CD4-positive, alpha-beta T cell treated with Interferon alpha-2 for 1 hour (primary cell): ENCODE data around the gene CLASP1.
"Not testable (repeated sequence)": the region's sequence is repeated elsewhere in the genome, so short reads cannot be mapped to it uniquely, and the experiment has no call there.

Experiments used
- DNase-seq, 2 donors: peaks; one replicate each; pipeline ENCODE4 v3.0.0-alpha.2; 2020 to 2022

Gene CLASP1

DNA sequence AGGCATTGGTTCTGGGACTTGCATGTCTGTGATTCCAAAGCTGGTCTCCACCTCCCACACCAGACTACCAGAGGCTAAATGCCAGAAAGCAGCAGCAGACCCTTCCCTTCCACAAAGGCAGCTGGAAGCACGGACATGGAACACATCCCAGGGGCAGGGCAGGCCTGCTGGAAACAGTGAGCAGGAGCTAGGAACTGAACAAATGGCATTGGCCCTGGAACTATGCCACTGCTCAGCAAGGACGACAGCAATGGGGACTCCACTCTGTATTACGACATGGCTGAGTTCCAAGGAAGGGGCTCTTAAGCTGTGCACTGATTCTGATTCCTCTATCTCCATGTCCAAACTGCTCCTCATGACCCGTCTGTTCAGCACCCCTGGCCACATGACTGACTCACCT lies 286.5 kb downstream of the CLASP1 start:
- no peak for DNase-seq

DNA sequence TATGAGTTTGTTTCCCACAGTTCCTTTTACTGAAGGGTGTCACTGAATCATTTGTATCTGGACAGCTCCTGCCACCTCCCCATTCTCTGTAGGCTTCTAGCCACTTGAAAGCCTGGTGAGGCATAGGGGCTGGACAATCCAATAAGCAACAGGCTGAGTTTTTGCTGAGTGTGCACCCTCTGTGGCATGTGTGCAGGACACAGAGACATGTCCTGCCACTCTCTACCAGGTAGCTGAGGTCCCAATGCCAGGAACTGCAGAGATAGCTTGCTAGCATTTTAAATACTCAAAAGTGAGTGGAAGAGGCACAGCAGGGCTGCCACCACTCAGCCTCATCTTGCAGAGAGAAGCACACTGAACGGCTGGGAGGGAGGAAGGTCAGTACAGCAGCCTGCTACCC lies 287.0 kb downstream of the CLASP1 start:
- DNase-seq, result no peak

DNA sequence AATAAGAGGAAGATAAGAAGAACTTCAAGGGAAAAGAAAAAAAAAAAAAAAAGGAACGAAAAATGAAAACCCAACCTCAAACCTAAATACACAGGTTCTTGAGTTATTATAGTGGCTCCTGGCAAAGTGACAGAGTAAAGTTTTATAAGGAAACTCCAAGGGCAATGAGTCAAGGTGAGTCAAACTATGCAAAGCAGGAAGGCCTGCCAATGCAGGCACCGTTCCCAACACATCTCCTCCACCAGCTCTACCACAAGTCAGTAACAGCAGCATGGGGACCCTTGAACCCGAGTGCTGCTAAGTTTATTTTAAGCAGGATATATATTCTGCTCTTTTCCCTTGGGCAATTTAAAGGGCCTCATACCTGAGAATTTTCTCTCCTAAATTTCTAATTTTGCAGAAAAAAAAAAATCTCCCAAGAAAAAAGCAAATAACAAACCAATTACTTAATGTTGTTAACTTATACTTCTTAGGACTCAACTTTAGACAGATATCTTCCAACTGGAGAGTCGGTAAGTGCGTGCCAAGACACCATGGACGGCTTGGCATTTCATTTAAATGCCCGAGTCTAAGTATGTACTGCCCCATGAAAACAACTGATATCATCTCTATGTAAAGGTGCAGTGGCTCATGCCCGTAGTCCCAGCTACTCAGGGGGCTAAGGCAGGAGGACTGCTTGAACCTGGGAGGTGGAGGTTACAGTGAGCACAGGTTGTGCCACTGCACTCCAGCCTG lies 288.5 kb downstream of the CLASP1 start:
- DNase-seq, result no peak

DNA sequence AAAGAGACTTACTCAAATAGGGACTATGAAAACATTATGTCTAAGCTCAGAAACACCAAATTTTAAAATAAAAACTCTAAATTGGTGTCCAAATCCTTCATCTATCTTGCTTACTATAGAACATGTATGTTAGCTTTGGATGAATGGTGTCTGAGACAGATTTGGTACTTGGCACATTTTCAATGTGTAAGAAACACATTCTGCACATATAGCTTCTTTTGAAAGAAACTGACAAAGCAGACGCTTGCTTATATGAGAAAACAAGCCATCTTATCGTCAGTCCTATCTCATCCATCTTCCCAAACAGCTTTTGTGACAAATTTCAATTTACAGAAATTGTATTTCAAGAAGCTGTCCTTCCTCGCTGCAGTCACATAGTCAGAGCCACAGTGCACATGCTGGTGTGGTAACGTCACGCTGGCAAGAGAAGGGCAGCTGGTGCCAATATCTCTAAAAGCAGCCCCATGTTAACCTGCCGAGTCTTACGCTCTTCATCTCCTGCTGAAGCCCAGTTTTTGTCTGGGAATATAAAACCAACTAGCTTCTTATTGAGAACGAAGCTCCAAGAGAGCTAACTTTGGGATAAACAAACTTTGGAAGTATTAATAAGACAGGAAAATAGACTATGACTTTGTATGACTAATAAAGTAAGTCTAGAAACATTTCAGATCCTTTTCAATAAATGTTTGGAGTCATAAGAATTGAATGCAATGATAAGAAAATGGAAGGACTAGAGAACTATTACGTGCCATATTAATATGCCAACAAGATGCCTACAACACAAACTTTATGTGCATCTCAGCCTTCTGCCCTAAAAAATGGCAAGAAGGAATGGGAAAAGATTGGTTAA lies 289.3 kb downstream of the CLASP1 start:
- no peak for DNase-seq

DNA sequence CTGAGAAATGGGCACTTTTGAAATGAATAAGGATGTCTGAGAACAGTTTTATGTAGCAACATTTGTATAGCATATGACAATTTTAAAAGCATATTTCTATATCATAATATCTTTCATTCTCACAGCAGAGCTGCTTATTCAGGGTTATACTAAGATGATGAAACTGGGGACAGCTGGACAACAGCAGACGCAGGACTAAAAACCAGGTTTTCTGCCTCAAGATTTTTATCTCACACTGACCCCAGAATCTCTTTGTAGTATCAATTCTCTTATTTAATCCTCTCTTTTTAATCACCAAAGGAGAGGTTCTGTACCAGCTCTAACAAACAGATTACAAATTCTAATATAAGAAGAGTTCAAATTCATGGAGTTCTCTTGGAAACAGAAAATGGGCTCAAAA lies 290.1 kb downstream of the CLASP1 start:
- DNase-seq, result no peak

DNA sequence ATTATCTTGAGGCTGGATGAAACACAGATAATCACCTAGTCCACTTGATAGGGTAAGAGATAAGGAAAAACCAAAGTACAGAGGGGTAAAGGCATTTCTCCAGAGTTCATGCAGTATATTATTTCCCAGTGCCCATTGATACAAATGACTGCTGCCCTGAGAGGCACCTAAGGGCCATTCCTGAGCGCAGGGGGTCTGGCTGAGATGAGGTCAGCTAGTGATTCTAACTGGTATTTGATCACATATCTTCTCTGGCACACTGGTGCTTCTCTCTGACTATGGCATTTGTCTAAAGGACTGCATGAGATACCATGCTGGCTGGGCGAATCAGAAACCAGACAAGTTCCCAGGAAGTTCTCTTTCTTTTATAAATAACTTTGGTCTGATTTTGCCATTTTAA lies 291.0 kb downstream of the CLASP1 start:
- no peak for DNase-seq

DNA sequence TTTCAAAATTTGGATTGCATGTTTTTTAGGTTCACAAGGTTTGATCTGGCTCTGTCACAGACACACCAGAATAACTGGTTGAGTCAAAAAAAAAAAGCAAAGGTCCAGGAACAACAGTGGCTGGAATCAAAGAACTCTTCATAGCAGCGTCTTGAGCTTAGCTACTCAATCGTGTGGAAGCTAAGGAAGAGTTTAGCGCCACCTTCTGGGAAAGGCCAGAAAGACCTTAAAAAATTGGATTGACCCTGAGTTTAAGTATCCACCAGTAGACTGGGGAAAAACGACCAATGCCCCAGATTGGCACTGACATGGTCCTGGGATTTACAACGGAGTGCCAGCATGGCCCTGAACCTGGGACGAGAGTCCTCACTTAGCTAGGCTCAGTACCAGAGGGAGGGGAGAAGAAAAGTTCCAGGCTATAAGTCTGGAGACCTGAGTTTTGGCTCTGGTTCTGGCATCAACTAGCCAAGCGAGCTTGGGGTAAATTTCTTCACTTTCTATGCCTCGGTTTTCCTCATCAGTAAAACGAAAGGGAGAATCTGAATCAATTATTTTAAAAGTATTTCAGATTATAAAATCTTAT lies 293.1 kb downstream of the CLASP1 start:
- DNase-seq, result peak in 1 of 2 donors; percentile 24

DNA sequence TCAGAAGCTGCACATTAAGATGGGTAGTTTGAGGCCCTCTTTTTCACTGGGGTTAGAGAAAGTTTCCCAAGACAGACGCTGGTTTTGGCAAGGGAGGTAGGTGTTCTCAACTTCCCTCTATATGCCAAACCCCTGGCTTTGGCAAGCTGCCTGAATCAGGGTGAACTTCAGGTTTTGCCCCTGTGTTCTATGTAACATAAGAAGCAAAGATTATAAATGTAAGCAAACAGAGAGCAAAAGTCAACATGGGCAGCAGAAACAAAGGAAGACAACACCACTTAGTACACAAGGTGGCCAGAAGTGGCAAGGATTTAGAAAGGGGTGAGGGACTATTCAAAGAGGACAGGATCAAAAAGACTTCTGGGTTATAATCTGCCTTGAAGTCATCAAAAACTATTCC lies 293.8 kb downstream of the CLASP1 start:
- no peak for DNase-seq

DNA sequence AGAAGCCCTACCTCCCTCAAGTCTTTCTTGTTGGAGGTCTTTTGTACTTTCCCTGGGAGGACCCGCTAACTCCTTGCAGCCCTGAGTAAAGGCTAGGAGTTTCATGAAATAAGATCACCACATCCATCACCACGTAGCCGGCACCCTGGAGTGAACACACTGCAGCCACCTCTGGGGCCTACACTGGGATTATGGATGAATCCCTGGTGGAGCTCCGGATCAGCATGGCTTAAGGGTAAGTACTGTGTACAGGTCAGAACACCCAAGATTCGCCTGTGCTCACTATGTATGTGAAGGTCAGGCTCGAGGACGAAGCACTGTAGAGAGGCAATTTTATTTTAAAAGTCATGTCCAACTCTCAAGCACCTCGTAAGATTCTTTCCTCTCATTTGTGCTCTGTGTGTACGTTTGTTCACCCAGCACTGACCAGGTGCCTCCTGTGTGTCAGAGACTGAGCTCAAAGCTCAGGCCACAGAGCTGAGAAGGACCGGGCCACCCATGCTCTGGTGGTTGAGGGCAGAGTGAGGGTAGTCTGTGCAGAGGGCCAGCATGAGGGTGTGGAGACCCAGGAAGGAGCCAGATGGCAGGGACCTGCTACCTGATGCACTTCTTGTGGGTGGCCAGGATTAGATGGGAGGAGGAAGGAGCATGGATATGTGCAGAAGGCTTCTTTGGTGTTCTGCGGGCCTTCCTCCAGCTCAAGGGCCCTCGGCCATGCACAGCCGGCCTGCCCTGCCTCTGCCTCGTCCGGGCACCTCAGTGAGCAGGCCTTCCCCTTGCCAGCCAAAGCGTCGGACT lies 297.5 kb downstream of the CLASP1 start:
- no peak for DNase-seq

DNA sequence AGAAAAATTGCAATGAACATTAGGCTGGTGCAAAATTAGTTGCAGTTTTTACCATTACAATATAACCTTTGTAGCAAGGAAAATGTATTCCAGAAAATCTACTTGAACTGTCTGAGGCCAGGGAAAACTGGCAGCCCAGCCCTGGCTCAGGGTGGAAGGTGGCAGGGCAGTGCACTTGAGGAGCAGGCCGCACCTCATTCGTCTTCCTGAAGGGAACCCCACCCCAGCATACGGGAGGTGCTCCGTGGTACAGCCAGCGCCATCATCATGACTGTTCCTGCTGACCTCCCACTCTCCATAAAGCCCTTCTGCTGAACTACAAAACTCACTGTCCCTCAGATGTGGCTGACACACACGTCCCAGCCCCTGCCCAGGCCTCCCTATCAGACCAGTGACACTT lies 298.4 kb downstream of the CLASP1 start:
- DNase-seq, result no peak

DNA sequence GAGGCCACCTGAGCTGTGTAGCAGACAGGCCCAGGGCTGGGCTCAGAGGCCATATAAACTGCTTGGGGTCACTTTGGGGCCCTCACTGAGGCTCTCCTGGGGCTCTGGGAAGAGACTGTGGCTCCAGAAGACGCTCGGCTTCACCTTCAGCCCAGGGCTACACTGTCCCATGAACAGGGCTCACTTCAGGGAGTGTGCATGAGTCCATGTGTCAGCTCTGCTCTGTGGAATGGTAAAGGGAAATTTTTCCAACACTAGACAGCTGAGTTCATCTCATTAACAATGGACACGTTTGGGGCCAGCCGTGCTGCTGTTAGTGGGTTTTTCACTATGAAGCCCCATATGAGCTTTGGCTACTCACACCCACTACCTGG lies 298.9 kb downstream of the CLASP1 start:
- DNase-seq, result no peak

DNA sequence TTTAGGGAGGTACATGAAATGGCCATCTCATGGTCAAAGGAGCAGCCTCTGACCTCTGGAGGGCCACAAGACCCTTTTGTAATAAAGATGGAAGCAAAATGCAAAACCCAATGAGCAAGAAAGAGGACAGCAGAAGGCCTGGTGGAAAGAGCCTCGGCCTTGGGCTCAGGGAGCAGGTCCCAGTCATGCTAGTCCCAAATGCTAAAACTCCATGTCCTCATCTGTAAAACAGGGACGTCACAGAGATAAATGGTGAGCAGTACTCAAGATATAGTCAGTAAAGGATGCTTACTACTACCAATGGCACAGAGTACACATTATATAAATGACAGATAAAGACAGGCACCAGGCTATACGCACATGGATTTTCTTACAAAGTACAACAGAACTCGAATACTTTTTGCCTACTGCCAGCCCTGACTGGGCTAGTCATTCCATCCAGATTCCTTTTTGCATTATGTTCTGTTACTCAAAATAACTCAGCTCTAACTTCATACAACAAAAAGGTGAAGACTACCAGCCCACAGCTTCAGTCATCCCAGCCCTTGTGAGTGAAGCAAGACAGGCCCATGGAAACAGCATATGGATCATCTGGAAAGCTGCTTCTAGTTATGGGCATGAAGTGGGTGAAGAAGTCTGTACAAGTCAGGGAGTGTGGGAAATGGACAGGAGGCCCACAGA lies 299.4 kb downstream of the CLASP1 start:
- no peak for DNase-seq

DNA sequence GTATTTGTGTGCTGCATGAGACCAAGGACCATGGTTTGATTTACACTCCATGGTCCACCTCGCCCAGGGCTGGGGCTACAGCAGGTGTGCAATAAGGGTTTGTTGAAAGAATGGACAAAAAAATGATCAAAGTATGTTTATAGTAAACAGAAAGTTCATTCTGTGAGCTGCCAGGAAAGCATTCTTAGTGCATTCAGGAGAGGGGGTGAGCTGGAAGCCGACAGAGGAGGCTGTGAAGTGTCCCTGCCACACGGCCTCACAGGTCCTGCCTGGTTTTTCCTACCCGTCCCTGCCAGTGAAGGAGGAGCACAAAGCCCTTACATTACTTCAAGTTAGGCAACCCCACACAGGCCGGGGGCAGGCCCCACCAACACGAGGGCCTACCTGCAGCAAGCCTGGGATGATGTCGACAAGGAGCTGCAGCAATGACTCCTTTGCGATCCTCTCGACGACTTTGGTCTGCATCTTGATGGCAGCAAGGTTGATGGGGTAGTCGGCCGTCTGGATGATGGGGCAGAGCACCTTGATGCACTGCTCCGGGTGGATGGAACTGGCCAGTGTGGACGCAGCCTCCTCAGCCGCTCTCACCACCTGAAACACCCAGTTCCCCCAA lies 301.0 kb downstream of the CLASP1 start:
- no peak for DNase-seq

DNA sequence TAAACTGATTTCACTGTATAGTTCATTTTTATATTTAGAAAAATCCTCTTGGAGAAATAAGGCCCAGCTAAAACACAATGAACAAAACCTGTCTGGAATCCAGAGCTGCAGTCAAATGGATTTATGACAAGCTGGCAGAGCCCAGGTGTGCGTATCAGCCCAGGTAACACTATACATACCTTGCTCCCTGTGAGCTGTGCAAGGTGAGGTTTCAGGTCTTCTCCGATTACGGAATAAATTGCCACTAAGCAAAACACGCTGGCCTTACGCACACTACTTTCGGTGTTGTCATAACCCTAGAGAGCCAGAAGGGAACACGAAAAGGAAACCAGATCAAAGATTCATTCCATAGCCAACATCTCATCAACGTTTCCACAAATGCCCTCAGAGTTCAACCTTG lies 302.4 kb downstream of the CLASP1 start:
- no peak for DNase-seq

DNA sequence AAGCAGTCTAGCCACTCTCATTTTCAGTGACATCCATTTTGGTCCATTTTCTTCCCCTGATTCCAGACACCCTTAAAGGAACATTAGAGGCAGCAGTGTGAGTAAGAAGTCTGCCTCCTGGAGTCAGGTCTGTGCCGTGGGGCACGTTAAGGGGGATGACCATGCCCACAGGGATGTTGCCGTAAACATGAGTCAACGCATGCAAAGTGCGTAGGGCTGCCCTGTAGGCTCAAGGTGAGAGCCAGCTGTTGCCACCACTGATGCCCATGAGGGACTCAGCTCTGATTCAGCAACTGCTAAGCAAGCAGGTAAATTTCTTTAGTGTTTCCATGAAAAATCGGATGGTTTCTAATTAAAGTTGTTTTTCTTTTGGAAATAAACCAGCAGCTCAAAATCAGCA lies 302.9 kb downstream of the CLASP1 start:
- DNase-seq, result no peak

DNA sequence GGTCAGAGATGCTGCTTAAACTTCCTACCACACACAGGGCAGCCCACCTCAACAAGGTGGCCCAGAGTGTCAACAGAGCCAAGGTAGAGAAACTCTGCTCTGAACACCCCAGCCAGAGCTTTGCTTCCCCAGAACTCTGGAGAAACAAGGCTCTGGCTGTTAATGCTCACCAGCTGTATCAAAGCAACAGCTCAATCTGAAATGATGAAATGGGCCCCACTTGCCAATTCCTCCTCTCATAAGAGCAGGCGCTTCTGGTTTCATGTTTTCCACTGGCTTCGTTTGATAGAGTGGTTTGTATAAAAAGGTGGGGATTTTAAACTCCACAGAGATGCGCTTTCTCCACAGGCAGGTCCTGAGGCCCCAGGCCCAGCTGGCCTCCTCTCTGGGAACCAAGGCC lies 303.4 kb downstream of the CLASP1 start:
- no peak for DNase-seq

DNA sequence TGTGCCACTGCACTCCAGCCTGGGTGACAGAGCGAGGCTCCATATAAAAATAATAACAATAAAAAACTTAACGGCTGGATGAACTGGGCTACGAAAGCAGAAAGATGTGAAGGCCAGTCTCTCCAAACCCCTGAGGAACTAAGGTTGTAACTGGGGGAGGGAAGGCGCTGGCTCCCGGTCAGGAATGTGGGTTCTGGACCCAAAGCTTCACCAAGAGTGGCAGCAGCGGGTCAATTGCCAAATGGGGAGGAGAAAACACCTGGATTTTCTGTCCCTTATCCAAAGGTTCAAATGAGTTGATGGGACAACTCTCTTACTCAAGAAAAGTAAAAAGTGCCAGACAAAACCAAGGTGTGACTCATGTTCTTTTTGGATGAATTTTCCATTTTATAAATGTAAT lies 304.2 kb downstream of the CLASP1 start:
- no peak for DNase-seq

DNA sequence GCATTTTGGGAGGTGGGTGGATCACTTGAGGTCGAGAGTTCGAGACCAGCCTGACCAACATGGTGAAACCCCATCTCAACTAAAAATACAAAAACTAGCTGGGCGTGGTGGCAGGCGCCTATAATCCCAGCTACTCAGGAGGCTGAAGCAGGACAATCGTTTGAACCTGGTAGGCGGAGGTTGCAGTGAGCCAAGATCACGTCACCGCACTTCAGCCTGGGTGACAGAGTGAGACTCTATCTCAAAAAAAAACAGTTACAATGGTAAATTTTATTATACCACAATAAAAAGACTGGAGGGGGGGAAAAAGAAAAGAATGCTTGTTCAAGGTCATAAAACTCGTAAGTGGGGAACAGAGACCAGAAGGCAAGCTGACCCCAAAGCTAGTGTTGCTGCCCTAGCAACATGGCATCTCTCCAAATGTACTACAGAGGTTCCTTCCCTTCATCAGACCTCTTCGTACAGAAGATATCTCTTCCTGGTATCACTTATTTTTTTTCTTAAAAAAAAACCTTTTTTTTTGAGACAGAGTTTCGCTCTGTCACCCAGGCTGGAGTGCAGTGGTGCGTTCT lies 305.3 kb downstream of the CLASP1 start:
- not testable (repeated sequence) for DNase-seq

DNA sequence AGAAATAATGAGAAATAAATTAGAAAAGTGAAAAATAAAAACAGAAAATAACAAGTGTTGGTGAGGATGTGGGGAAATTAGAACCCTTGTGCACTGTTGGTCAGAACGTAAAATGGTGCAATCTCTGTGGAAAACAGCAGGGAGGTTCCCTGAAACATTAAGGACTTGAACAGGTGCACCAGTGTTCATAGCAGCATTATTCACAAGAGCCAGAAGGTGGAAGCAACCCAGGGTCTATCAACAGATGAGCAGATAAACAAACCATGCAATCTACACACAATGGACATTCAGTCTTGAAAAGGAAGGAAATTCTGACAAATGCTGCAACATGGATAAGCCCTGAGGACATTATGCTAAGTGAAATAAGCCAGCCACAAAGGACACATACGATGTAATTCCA lies 306.1 kb downstream of the CLASP1 start:
- no peak for DNase-seq

DNA sequence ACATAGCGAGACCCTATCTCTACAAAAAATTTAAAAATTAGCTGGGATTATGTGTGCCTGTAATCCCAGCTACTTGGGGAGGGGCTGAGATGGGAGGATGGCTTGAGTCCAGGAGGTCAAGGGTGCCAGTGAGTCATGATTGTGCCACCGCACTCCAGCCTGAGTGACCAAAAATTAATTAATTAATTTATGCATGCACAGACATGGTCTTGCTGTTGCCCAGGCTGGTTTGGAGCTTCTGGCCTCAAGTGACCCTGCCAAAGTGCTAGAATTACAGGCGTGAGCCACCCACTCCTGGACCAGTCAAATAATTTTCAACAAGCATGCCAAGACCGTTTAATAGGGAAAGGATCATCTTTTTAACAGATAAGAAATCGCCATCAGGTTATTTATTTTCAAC lies 306.5 kb downstream of the CLASP1 start:
- DNase-seq, result no peak

DNA sequence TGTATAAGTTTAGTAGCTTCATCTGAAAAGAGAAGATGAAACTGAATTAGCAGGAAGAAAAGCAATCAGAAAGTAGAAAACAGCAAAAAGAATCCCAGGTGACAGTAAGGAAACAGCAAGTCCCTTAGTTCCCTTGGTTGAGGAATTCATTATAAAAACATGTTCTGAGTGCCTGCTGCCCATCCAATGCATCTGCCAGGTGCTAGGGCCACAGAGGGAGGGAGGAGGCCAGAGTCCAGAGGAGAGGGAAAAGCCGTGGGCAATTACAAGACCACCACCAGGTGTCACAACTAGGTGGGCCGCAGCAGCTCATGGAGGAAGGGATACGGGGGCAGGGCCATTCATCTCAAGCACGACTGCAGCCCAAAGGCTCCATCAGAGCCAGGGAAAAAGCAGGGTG lies 308.3 kb downstream of the CLASP1 start:
- no peak for DNase-seq

DNA sequence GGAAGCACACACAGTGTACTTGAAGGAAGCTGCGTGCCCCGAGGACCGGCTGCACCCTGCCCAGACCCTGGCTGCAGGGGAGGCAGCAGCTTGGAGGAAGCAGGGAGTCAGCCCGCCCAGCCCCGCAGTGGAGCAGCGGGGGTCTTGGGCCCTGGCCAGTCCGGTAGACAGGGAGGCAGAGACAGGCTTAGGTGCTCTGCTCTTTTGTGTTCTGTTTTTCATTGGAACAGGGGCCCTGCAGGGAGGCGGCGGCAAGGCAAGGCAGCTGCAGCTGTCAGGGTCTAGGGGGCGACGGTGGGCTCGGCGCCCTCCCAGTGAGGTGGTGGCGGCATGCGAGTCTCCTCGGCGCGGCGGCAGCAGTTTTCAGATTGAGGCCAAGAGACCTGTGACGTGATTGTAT lies 311.0 kb downstream of the CLASP1 start:
- DNase-seq, result no peak
